Neural cell (in vitro differentiated cells): ENCODE measurements around the gene FER1L5.

Experiments used
- CTCF ChIP-seq: fragments of 450-650 bp; IDR thresholded peaks from 2 replicates; pipeline ENCODE4 v1.5.1; 2014; ENCODE audit warnings: antibody characterized with exemption, mild to moderate bottlenecking, moderate library complexity; ENCODE audit not compliant: poor library complexity, severe bottlenecking
- EP300 ChIP-seq: fragments of 450-650 bp; conservative IDR thresholded peaks from 2 replicates; pipeline ENCODE4 v1.6.1; 2014; ENCODE audit warnings: antibody characterized with exemption, mild to moderate bottlenecking, moderate library complexity; ENCODE audit not compliant: poor library complexity, severe bottlenecking
- EZH2 ChIP-seq: fragments of 200-600, 300-800 bp; shearing (Covaris generic), sonication (generic); IDR thresholded peaks from 2 replicates; pipeline ENCODE4 v1.6.1; 2014; ENCODE audit warnings: antibody characterized with exemption, low read length, borderline replicate concordance, mild to moderate bottlenecking; ENCODE audit not compliant: insufficient read depth, poor library complexity, severe bottlenecking
- MXI1 ChIP-seq: fragments of 450-650 bp; conservative IDR thresholded peaks from 2 replicates; pipeline ENCODE4 v1.6.1; 2014; ENCODE audit warnings: antibody characterized with exemption, mild to moderate bottlenecking; ENCODE audit not compliant: poor library complexity, severe bottlenecking
- POLR2AphosphoS5 ChIP-seq: IDR thresholded peaks from 2 replicates; pipeline ENCODE4 v1.6.1; 2012
- RAD21 ChIP-seq: fragments of 450-650 bp; conservative IDR thresholded peaks from 2 replicates; pipeline ENCODE4 v1.6.1; 2014; ENCODE audit warnings: antibody characterized with exemption, mild to moderate bottlenecking, moderate library complexity
- REST ChIP-seq: IDR thresholded peaks from 2 replicates; pipeline ENCODE4 v1.6.1; 2012; ENCODE audit warnings: borderline replicate concordance
- SMC3 ChIP-seq: fragments of 450-650 bp; conservative IDR thresholded peaks from 2 replicates; pipeline ENCODE4 v1.6.1; 2014; ENCODE audit warnings: antibody characterized with exemption, mild to moderate bottlenecking, moderate library complexity; ENCODE audit not compliant: poor library complexity
- TAF1 ChIP-seq: IDR thresholded peaks from 2 replicates; pipeline ENCODE4 v1.6.1; 2012; ENCODE audit warnings: low read depth

GRCh38 chr2:96596596-96596995 is 46.0 kb upstream of the FER1L5 start:
- TF ChIP-seq CTCF (no peak), MXI1 (no peak), TAF1 (no peak), POLR2AphosphoS5 (no peak), REST (no peak), EZH2 (no peak), EP300 (no peak), SMC3 (no peak), RAD21 (no peak)
